GM19238 (cell line): ENCODE results near the gene FBXW10B.
"Not testable (repeated sequence)": the region's sequence is repeated elsewhere in the genome, so short reads cannot be mapped to it uniquely, and the experiment has no call there.

Experiments
- DNase-seq: peaks from one replicate; pipeline ENCODE4 v3.0.0; 2011; ENCODE audit warnings: low spot score; ENCODE audit not compliant: insufficient read length

The FBXW10B gene

GRCh38 chr17:15619331-15620058 is at the start of gene FBXW10B:
TSS of gene FBXW10B (minus strand) at chr17:15619704. CDS start at chr17:15619512, 192 bp downstream.
- DNase-seq = not testable (repeated sequence)

- DNase-seq = no peak
Measured at GRCh38 chr17:15663691-15664090, 44.2 kb upstream of the FBXW10B start.

GRCh38 chr17:15663176-15663575 is 43.7 kb upstream of the FBXW10B start:
- DNase-seq = no peak

- DNase-seq = no peak
Measured at GRCh38 chr17:15662681-15663080, 43.2 kb upstream of the FBXW10B start.

GRCh38 chr17:15660077-15660476 is 40.6 kb upstream of the FBXW10B start:
- DNase-seq = no peak

- no peak for DNase-seq
Measured at GRCh38 chr17:15659663-15660062, 40.2 kb upstream of the FBXW10B start.

GRCh38 chr17:15659236-15659635 is 39.7 kb upstream of the FBXW10B start:
- no peak for DNase-seq

- DNase-seq = no peak
Measured at GRCh38 chr17:15658296-15658695, 38.8 kb upstream of the FBXW10B start.

GRCh38 chr17:15657868-15658267 is 38.4 kb upstream of the FBXW10B start:
- DNase-seq = no peak

- no peak for DNase-seq
Measured at GRCh38 chr17:15654886-15655561, 35.5 kb upstream of the FBXW10B start.

- DNase-seq = not testable (repeated sequence)
Measured at GRCh38 chr17:15654401-15654800, 34.9 kb upstream of the FBXW10B start.

- DNase-seq = no peak
Measured at GRCh38 chr17:15652960-15653359, 33.5 kb upstream of the FBXW10B start.

- DNase-seq = peak; percentile 13
Measured at GRCh38 chr17:15651583-15652110, 32.1 kb upstream of the FBXW10B start.

- no peak for DNase-seq
Measured at GRCh38 chr17:15650741-15651582, 31.5 kb upstream of the FBXW10B start.

- no peak for DNase-seq
Measured at GRCh38 chr17:15649861-15650421, 30.4 kb upstream of the FBXW10B start.

GRCh38 chr17:15648386-15648785 is 28.9 kb upstream of the FBXW10B start:
- no peak for DNase-seq

- DNase-seq = not testable (repeated sequence)
Measured at GRCh38 chr17:15645942-15646312, 26.4 kb upstream of the FBXW10B start.

GRCh38 chr17:15645099-15645941 is 25.8 kb upstream of the FBXW10B start:
- DNase-seq = not testable (repeated sequence)

- not testable (repeated sequence) for DNase-seq
Measured at GRCh38 chr17:15642505-15643251, 23.2 kb upstream of the FBXW10B start.

GRCh38 chr17:15642014-15642413 is 22.5 kb upstream of the FBXW10B start:
- not testable (repeated sequence) for DNase-seq
